Adrenal gland (tissue), 12 donors: ENCODE measurements around the gene DUS1L. TPM values are rescaled to one million over a fixed set of nuclear protein-coding genes. Genes with fewer than 3 reads are reported as not detected.

Experiments
- DNase-seq, 7 donors: peaks; one replicate each; pipeline ENCODE4 v3.0.0-alpha.2; 2019 to 2020
- H3K27ac ChIP-seq, 5 donors: fragments of 200-600 bp; sonication (generic) in 4 of 5; 1 replicate in 3 of 5; 2 replicates in 2 of 5; pipeline versions ENCODE4 v1.5.1 to v1.8.0; 2016 to 2020; ENCODE audit warnings: mild to moderate bottlenecking in 1 of 5
- H3K27me3 ChIP-seq: fragments of 200-600 bp; 2 replicates; pipeline ENCODE4 v1.8.0; 2021
- H3K36me3 ChIP-seq, 2 donors: fragments of 200-600 bp; replicated peaks in 1 of 2; 1 replicate in 1 of 2; 2 replicates in 1 of 2; pipeline versions ENCODE4 v1.5.1 to v1.8.0; 2018 to 2022
- H3K4me1 ChIP-seq, 2 donors: fragments of 200-600 bp; replicated peaks in 1 of 2; 1 replicate in 1 of 2; 2 replicates in 1 of 2; pipeline versions ENCODE4 v1.5.1 to v1.8.0; 2018 to 2021
- H3K4me3 ChIP-seq, 4 donors: fragments of 200-600 bp; sonication (generic) in 3 of 4; one replicate each; pipeline ENCODE4 v1.5.1; 2016 to 2018
- H3K9me3 ChIP-seq, 3 donors: fragments of 200-600 bp; sonication (generic) in 1 of 3; replicated peaks in 1 of 3; 1 replicate in 2 of 3; 2 replicates in 1 of 3; pipeline versions ENCODE4 v1.5.1 to v1.8.0; 2016 to 2021
- POLR2A ChIP-seq, 2 donors: fragments of 450-650 bp; IDR thresholded peaks; one replicate each; pipeline ENCODE4 v1.6.1; 2017; ENCODE audit warnings: antibody characterized with exemption in 2 of 2, mild to moderate bottlenecking in 2 of 2, moderate library complexity in 1 of 2
- WGBS, 4 donors: extraction: QIAGEN DNeasy Blood & Tissue Kit in 2 of 4; methylation state at CpG; one replicate each; pipeline versions ENCODE4 v1.1.5 to v1.1.7; 2013 to 2017; 5-methylcytosine and 5-hydroxymethylcytosine counted together
- intact Hi-C, 2 donors: fragments of 100-400 bp; cut with DNase I; formaldehyde crosslinking; loops; one replicate each; pipeline versions ENCODE4 v1.14.1 to v1.15.0; 2022 to 2023
- polyA plus RNA-seq, 3 donors: library from polyadenylated mRNA; stranded (reverse); fragments of 200-250 nt in 2 of 3; fragments of 350-450 nt in 1 of 3; fragmentation: Illumina TruSeq in 1 of 3; extraction: RNeasy Lipid Tissue Mini Kit (QIAGEN cat#74804) in 1 of 3; gene quantifications; one replicate each; pipeline ENCODE4 v1.2.3, GENCODE V29; 2013 to 2014
- total RNA-seq, 9 donors: library from RNA; depleted of rRNA in 4 of 9; stranded (reverse); fragments of >200 nt in 4 of 9; fragments of 120-200 nt in 1 of 9; fragmentation: NEBNext Ultra II Directional in 1 of 9; extraction: Animal tissue kit (Norgen Biotek cat#: 25700) in 1 of 9; gene quantifications; one replicate each; pipeline versions ENCODE4 v1.1.0 to v1.2.4, GENCODE V29; 2013 to 2023
- TF ChIP-seq, protein P1 (sequence below), 6 experiments: fragments of 450-650 bp in 4 of 6; fragments of 200-600 bp in 2 of 6; sonication (generic) in 1 of 6; IDR thresholded peaks; 1 replicate in 5 of 6; 2 replicates in 1 of 6; pipeline versions ENCODE4 v1.5.1 to v1.8.0; 2016 to 2021; ENCODE audit warnings: antibody characterized with exemption in 6 of 6, mild to moderate bottlenecking in 2 of 6, moderate library complexity in 1 of 6
- donor health status: healthy with polysubstance abuse.
- donor health status: Bipolar disorder and iron deficiency.
- donor health status: DM: yes; HTN: yes; CAD: no.
- donor health status: DM: no; HTN: no; CAD: no.
- donor health status: DM: no; HTN: no; CAD: no.
- donor health status: DM: yes; HTN: yes; CAD: no.

The DUS1L gene
- total and polyA plus RNA-seq, 12 donors, result 38.5 to 397 (median 75.7) TPM

DNA sequence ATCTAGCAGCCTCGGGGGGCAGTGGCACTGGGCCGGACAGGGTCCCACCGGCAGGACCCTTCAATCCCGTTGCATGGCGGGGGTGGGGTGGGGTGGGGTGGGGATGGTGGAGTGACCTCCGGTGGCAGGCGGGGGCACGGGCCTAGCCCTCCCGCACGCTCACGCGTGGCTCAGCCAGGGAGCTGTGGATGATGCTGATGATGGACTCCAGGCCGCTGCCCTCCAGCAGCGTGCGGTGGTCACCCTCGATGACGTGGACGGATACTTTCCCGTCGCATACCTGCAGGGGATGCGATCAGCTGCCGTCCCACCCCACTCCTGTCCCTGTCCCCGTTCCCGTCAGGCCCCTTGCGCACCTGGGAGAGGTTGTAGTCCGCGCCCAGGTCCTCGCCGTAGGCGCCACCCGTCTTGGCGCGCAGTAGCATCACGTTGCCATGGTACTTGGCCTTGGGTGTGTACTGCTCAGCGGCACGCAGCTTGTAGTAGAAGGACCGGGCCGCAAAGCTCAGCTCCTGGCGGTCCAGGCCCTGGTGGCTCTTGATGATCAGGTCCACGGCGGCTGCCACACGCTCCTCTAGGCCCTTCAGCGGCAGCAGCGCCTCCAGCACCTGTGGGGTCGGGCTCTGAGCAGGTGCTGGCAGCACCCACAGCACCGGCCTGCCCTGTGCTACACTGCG, 13.5 kb upstream of the DUS1L start:
- intact Hi-C loops, result no loop called here
- H3K36me3 ChIP-seq, result peaks cover 0 to 56% of the 10 kb centered on the region in 2 donors
- H3K9me3 ChIP-seq, result no peaks in the 10 kb centered on the region
- DNase-seq, result no peak
- no peak overlapping the region for H3K4me3 ChIP-seq
- no peak overlapping the region for H3K27ac ChIP-seq
- TF ChIP-seq, protein P1, sequence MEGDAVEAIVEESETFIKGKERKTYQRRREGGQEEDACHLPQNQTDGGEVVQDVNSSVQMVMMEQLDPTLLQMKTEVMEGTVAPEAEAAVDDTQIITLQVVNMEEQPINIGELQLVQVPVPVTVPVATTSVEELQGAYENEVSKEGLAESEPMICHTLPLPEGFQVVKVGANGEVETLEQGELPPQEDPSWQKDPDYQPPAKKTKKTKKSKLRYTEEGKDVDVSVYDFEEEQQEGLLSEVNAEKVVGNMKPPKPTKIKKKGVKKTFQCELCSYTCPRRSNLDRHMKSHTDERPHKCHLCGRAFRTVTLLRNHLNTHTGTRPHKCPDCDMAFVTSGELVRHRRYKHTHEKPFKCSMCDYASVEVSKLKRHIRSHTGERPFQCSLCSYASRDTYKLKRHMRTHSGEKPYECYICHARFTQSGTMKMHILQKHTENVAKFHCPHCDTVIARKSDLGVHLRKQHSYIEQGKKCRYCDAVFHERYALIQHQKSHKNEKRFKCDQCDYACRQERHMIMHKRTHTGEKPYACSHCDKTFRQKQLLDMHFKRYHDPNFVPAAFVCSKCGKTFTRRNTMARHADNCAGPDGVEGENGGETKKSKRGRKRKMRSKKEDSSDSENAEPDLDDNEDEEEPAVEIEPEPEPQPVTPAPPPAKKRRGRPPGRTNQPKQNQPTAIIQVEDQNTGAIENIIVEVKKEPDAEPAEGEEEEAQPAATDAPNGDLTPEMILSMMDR (IDR thresholded peaks at IDR 0.05), result no peak
- TF ChIP-seq POLR2A (IDR thresholded peaks at IDR 0.05), result no peak
- WGBS, 4 donors, result 90 to 94% (median 94%) methylated on average over 24 to 47 of the region's 47 CpGs
- no peaks in the 10 kb centered on the region for H3K4me1 ChIP-seq
- no peaks in the 10 kb centered on the region for H3K27me3 ChIP-seq

GRCh38 chr17:82078433-82078832, 12.8 kb upstream of the DUS1L start:
- Histone ChIP-seq H3K9me3 (no peaks in the 10 kb centered on the region), H3K4me1 (no peaks in the 10 kb centered on the region), H3K36me3 (peaks cover 0 to 49% of the 10 kb centered on the region in 2 donors), H3K4me3 (no peak overlapping the region), H3K27ac (no peak overlapping the region), H3K27me3 (no peaks in the 10 kb centered on the region)
- intact Hi-C loops, result no loop called here
- 96 to 97% (median 96%) methylated on average over 7 to 18 of the region's 18 CpGs; no CpG with 5 or more reads in 1 of the 4 donors for WGBS, 4 donors
- no peak for DNase-seq
- TF ChIP-seq, protein P1 (IDR thresholded peaks at IDR 0.05), result no peak
- TF ChIP-seq POLR2A (IDR thresholded peaks at IDR 0.05), result no peak

GRCh38 chr17:82077617-82078358, 12.2 kb upstream of the DUS1L start:
- WGBS, 4 donors, result 75 to 88% (median 80%) methylated on average over 14 to 28 of the region's 28 CpGs
- H3K36me3 ChIP-seq, result peaks cover 0 to 42% of the 10 kb centered on the region in 2 donors
- no peak for DNase-seq
- TF ChIP-seq, protein P1 (IDR thresholded peaks at IDR 0.05), result no peak
- no peak for TF ChIP-seq POLR2A (IDR thresholded peaks at IDR 0.05)
- intact Hi-C loops, result no loop called here
- H3K4me3 ChIP-seq, result no peak overlapping the region
- no peaks in the 10 kb centered on the region for H3K4me1 ChIP-seq
- H3K27me3 ChIP-seq, result no peaks in the 10 kb centered on the region
- no peak overlapping the region for H3K27ac ChIP-seq
- H3K9me3 ChIP-seq, result no peaks in the 10 kb centered on the region

DNA sequence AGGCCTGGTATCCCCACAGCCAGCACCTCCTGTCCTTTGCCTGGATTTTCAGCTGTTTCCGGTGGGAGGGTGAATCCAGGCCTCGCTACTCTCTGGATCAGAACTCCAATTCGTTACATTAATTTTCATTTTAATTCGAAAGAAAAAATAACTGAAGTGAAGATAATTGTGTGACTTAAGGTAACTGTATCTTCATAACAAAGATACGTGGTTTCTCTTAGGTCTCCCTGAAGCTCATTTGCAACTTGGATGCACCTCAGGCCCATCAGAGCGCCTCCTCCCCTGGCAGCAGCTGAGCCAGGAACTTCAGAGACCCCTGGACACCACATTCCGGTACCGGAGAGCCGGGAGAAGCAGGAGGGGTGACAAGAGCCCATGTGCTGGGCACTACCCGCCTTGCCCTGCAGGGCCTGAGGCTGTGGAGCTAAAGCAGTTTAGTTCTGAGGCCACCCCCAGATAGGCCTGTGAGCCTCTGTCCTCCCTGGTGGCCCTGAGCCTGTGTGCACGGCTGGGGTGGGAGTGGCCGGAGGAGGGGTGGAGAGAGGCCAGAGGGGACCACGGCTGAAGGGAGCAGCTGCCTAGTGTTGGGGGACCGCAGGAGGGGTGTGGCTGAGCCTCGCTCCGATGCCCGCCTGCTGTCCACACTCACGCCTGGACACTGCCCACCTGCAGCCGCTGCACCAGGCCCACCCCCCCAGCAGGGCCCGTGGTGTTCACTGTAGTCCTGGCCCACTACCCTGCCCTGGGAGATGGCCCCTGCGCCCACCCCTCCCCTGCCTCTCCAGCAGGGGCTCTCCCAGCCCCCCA, 11.4 kb upstream of the DUS1L start:
- WGBS, 4 donors, result 64 to 76% (median 68%) methylated on average over 14 to 21 of the region's 21 CpGs
- TF ChIP-seq, protein P1 (IDR thresholded peaks at IDR 0.05), result no peak
- no peak for TF ChIP-seq POLR2A (IDR thresholded peaks at IDR 0.05)
- H3K27ac ChIP-seq, result no peak overlapping the region

More for the DNA sequence above, 11.4 kb upstream of the DUS1L start:
- DNase-seq, result no peak
- no peaks in the 10 kb centered on the region for H3K27me3 ChIP-seq
- no peaks in the 10 kb centered on the region for H3K9me3 ChIP-seq
- no peak overlapping the region for H3K4me3 ChIP-seq
- H3K4me1 ChIP-seq, result no peaks in the 10 kb centered on the region
- H3K36me3 ChIP-seq, result peaks cover 0 to 34% of the 10 kb centered on the region in 2 donors
- intact Hi-C loops, result no loop called here
